ENCODE results near the gene SAMHD1.
A peak's percentile ranks its signal among the peaks of the same experiment; 100 is the strongest.
"Not testable (repeated sequence)": the region's sequence is repeated elsewhere in the genome, so short reads cannot be mapped to it uniquely, and the experiment has no call there.

SAMHD1 gene

DNA sequence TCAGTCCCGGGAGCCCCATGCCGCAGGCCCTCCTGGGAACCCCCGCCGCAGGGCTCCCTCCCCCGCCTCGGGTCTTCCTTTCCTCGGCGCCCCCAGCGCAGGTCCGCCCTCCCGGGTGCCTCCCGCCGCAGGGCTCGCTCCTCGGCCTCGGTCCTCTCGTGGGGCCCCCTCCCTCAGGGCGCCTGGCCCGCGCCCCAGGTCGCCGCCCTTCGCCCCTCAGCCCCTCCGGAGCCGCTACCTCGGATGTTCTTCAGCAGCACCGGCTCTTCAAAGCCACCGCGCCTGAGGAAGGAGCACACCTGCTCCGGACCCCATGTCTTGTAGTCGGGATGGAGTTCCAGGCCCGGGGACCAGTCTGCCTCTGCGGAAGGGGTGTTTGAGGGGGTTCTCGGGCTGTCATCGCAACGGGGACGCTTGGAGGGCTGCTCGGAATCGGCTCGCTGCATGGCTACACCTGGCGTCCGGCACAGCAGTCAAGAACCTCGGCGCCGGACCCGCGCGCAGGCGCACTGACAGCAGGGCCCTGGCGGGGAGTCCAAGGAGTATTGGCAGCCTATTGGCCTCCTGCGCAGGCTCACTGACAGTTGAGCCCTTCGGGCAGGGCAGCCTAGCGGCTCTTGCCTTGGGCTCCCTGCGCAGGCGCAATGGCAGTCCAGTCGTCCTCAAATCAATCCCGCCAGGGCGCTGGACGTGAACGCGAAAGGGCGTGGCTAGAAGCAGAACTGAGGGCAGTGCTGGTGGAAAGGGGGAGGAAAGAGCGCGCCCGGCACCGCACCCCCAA lies at the start of gene SAMHD1:
Gene SAMHD1, minus strand, starts transcription at position 511 of the 781 bp plus-strand sequence. Its CDS starts 65 bp downstream, at position 446.
- DNase-seq, result peak; percentile 91

DNA sequence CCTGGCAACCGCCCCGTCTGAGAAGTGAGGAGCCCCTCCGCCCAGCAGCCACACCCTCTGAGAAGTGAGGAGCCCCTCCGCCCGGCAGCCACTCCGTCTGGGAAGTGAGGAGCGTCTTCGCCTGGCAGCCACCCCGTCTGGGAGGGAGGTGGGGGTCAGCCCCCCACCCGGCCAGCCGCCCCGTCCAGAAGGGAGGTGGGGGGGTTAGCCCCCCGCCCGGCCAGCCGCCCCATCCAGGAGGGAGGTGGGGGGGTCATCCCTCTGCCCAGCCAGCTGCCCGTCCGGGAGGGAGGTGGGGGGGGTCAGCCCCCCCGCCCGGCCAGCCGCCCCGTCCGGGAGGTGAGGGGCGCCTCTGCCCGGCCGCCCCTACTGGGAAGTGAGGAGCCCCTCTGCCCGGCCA lies 48.7 kb upstream of the SAMHD1 start:
- not testable (repeated sequence) for DNase-seq

DNA sequence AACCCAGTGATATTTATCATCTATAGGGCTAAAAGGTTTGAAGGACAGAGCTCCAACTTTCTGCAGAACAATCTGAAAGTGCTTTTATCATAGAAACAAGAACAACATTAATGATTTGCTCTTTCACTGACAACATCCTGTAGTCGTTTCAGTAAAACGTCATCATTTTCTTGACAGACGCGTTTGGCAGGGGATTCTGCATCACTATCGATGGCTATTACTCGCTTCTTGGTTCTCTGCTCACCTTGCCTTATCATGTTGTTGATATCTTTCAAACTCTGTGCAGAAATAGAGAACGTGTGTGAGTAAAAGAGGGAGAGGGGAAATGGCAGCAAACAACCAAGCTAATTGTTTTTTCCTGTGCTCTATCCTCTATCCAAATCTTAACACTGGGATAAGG lies 47.1 kb upstream of the SAMHD1 start:
- DNase-seq, result no peak

DNA sequence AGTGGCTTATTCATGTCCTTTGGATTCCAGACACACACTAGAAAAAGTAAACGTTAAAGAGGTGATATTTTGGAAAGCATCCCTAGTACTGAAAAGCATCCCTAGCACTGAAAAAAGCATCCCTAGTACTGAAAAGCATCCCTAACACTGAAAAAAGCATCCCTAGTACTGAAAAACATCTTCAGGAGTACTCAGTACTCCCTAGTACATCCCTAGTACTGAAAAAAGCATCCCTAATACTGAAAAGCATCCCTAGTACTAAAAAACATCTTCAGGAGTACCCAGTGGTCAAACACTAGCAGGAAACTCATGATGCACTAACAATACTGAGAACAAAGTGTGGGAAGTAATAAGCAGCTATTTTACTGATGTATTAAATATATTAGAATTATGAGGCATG lies 45.6 kb upstream of the SAMHD1 start:
- no peak for DNase-seq

DNA sequence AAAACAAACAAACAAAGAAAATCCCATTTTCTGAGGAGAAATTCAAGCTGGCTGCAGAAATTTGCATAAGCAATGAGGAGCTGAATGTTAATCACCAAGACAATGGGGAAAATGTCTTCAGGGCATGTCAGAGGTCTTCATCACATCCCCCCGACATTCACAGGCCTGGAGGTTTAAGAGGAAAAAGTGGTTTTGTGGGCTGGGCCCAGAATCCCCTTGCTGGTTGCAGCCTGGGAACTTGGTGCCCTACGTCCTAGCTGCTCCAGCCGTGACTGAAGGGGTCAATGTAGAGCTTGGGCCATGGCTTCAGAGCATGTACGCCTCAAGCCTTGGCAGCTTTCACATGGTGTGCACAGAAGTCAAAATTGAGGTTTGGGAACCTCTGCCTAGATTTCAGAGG lies 42.7 kb upstream of the SAMHD1 start:
- not testable (repeated sequence) for DNase-seq

- no peak for DNase-seq
Observed at GRCh38 chr20:36992802-36993334, 41.4 kb upstream of the SAMHD1 start.

GRCh38 chr20:36991703-36992102 lies 40.2 kb upstream of the SAMHD1 start:
- DNase-seq, result no peak

GRCh38 chr20:36989797-36990196 lies 38.3 kb upstream of the SAMHD1 start:
- DNase-seq, result no peak

GRCh38 chr20:36988494-36988966 lies 37.0 kb upstream of the SAMHD1 start:
- no peak for DNase-seq

DNA sequence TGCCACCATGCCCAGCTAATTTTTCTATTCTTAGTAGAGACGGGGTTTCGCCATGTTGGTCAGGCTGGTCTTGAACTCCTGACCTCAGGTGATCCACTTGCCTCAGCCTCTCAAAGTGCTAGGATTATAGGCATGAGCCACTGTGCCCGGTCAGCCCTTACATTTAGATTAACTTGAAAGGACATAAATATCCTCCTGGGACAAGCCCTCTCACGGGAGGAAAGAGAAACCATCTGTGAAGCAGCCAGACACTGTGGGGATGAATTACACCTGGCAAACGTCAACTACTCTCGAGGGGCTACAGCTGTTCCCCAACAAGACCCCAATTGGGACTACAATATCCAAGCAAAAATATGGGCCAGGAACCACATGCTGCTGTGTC lies 32.7 kb upstream of the SAMHD1 start:
- no peak for DNase-seq

DNA sequence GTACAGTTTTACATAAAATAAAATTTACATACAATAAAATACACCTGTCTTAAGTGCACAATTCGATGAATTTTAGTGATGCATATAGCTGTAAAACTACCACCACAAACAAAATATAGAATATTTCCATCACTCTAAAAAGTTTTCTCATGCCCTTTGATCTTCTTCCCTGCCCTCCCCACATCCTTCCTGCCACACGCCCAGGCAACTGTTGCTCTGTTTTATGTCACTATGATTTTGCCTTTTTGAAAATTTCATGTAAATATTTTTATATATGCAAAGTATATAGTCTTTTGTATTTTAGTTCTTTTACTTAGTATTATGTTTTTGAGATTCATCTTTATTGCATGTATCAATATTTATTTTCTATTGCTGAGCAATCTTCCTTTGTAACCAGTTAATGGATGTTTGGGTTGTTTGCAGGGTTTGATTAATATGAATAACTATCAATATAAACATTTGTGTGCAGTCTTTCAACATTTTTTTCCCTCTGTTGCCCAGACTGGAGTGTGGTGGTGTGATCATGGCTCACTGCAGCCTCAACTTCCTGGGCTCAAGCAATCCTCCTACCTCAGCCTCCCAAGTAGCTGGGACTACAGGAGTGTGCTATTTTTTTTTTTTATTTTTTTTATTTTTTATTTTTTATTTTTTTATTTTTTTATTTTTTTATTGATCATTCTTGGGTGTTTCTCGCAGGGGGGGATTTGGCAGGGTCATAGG lies 23.8 kb upstream of the SAMHD1 start:
- DNase-seq, result peak; percentile 45

DNA sequence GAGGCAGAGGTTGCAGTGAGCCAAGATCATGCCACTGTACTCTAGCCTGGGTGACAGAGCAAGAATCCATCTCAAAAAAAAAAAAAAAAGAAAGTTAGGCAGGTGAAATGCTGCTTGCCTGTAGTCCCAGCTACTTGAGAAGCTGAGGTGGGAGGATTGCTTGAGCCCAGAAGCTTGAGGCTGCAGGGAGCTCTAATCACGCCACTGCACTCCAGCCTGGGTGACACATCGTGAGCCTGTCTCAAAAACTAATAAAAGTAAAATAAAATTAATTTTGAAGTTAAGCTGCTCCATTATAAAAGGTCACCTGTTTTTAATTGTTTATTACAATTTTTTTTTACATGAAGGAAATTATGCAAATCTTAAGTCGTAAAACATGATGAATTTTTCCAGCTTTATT lies 23.2 kb upstream of the SAMHD1 start:
- DNase-seq, result no peak

GRCh38 chr20:36971103-36971502 lies 19.6 kb upstream of the SAMHD1 start:
- DNase-seq, result no peak

DNA sequence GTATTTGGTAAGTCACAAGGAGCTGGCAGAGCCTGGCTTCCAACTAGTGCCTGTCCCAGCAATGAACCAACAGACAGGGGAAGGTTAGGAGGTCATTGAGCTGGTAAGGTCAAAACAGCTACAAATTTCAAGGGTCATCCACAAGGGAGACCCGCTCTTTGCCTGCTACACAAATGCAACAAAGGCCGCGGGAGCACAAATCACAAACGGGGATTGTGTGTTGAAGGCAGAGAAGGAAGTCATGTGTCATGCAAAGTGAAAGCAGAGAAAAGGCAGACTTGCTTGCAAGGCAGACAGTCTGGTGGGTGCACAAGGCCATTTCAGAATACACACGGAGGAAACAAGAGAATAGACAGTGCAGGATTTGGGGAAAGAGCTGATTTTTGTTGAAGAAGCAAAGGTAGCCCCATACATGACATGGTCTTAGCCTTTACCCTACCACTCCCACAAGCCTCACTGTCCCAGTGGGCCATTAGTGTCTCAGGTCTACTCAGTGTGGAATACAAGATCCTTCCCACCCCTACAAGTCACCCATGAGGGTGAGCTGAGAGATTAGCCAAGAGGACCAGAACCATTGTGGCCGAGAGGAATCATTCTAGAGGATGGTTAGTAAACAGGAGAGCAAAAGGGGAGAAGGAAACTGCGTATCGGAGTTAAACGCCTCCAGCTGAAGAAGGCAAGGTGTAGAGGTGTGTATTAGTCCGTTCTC lies 18.1 kb upstream of the SAMHD1 start:
- DNase-seq, result peak; percentile 33

DNA sequence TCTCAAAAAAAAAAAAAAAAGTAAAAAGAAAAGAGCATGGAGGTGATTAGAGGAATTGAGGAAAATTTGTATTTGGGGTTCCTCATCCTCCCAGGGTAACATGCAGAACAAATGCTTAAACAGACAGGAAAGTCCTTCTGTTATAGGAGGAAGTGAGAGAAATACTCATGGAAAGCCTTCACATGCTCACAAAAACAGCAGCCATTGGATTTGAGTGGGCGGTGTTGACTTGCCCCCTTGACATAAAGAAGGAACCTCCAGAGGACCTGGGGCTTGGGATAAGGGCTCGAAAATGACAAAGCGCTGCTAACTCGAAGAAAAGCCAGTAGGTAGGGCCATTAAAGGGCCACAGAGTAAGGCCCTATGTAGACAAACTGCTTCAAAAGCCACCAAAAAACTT lies 17.5 kb upstream of the SAMHD1 start:
- DNase-seq, result no peak

GRCh38 chr20:36967636-36968035 lies 16.1 kb upstream of the SAMHD1 start:
- no peak for DNase-seq

GRCh38 chr20:36966965-36967364 lies 15.5 kb upstream of the SAMHD1 start:
- DNase-seq, result not testable (repeated sequence)

- DNase-seq, result not testable (repeated sequence)
Observed at GRCh38 chr20:36962354-36962941, 10.9 kb upstream of the SAMHD1 start.

- DNase-seq, result no peak
Observed at GRCh38 chr20:36959242-36959641, 7.7 kb upstream of the SAMHD1 start.

DNA sequence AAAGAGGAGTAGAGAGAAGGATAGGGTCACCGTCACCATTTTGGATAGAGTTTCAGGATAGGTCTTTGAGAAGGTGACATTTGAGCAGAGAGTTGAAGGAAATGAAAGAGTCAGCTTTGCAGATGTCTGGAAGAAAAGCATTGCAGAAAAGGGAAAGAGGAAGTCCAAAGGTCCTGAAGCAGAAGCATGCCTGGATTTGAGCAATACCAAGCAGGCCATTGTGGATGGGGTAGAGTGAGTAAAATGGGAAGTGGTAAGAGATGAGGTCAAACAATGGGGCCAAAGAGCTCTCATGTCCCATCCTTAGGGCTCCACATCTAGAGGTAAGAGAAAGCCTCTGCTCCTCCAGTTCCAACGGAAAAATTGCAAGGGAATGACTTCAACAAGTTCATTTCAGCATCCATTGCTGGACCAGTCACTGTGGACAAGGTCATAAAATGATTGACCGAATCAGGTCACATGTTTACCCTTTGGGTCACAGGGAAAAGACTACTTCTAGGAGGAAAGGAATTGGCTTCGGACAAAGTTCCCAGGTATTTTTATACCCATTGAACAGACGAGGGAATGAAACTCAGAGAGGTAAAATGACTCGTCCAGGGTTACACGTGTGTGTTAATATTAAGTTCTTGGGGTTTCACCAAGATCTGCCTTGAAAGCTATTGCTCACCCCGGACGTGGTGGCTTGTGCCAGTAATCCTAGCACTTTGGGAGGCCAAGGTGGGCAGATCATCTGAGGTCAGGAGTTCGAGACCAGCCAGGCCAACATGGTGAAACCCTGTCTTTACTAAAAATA lies 6.6 kb upstream of the SAMHD1 start:
- DNase-seq, result no peak

DNA sequence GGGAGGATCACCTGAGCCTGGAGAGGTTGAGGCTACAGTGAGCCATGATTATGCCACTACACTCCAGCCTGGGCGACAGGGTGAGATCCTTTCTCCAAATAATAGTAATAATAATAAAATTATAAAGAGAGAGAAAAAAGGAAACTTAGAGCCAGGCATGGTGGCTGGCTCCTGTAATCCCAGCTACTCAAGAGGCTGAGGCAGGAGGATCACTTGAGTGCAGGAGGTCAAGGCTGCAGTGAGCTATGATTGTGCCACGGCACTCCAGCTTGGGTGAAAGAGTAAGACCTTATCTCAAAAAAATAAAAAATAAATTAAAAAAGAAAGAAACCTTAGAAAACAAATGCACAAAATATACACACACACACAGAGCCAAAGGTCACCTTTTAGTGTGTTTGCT lies 5.2 kb upstream of the SAMHD1 start:
- DNase-seq, result no peak

- DNase-seq, result no peak
Observed at GRCh38 chr20:36956016-36956415, 4.5 kb upstream of the SAMHD1 start.

Measured in stimulated activated CD4-positive, alpha-beta T cell treated with anti-CD3 and anti-CD28 coated beads, Interleukin-4, amount 100 ng/mL, for 24 hours (primary cell).